Measurements from ENCODE around the gene ALDH1A1.

Gene ALDH1A1

GRCh38 chr9:72978744-72979143 is 25.9 kb upstream of the ALDH1A1 start:
- TF ChIP-seq, protein P1, sequence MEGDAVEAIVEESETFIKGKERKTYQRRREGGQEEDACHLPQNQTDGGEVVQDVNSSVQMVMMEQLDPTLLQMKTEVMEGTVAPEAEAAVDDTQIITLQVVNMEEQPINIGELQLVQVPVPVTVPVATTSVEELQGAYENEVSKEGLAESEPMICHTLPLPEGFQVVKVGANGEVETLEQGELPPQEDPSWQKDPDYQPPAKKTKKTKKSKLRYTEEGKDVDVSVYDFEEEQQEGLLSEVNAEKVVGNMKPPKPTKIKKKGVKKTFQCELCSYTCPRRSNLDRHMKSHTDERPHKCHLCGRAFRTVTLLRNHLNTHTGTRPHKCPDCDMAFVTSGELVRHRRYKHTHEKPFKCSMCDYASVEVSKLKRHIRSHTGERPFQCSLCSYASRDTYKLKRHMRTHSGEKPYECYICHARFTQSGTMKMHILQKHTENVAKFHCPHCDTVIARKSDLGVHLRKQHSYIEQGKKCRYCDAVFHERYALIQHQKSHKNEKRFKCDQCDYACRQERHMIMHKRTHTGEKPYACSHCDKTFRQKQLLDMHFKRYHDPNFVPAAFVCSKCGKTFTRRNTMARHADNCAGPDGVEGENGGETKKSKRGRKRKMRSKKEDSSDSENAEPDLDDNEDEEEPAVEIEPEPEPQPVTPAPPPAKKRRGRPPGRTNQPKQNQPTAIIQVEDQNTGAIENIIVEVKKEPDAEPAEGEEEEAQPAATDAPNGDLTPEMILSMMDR (IDR thresholded peaks at IDR 0.05) = no peak
- Histone ChIP-seq H3K4me1 (ENCODE audit: control insufficient read depth in 1 of 2, insufficient read depth in 1 of 2, low read depth in 1 of 2, low read length in 1 of 2) (peaks cover 0 to 10% of the 10 kb centered on the region in 2 experiments), H3K36me3 (no peaks in the 10 kb centered on the region), H3K27ac (no peak overlapping the region), H3K27me3 (no peaks in the 10 kb centered on the region), H3K4me3 (ENCODE audit: low read depth in 1 of 2, low read length in 1 of 2) (no peak overlapping the region), H3K9me3 (no peaks in the 10 kb centered on the region)

DNA sequence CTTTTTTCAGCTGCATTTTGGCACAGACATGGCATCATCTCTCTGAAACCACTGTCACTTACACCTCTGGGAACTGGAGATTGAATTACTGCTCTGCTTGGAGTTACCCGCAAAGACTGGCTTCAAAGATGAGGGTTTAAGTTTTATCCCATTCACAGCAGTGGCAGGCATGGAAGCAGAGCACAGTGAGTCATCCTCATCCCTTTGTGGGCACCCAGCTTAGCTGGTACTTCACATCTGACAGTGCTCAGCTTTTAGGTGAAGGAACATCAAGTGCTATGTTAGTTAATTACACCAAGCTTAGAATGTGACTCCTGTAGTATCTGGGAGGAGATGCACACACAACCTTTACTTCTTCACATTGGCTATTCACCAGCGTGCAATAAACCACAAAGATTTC is 24.8 kb upstream of the ALDH1A1 start:
- H3K27ac ChIP-seq = no peak overlapping the region
- H3K9me3 ChIP-seq = no peaks in the 10 kb centered on the region
- TF ChIP-seq, protein P1 (IDR thresholded peaks at IDR 0.05) = no peak
- no peak overlapping the region for H3K4me3 ChIP-seq (ENCODE audit: low read depth in 1 of 2, low read length in 1 of 2)
- peaks cover 0 to 10% of the 10 kb centered on the region in 2 experiments for H3K4me1 ChIP-seq (ENCODE audit: control insufficient read depth in 1 of 2, insufficient read depth in 1 of 2, low read depth in 1 of 2, low read length in 1 of 2)
- no peaks in the 10 kb centered on the region for H3K36me3 ChIP-seq
- no peaks in the 10 kb centered on the region for H3K27me3 ChIP-seq

GRCh38 chr9:72974501-72974900 is 21.6 kb upstream of the ALDH1A1 start:
- H3K9me3 ChIP-seq = no peaks in the 10 kb centered on the region
- H3K4me1 ChIP-seq (ENCODE audit: control insufficient read depth in 1 of 2, insufficient read depth in 1 of 2, low read depth in 1 of 2, low read length in 1 of 2) = peaks cover 0 to 10% of the 10 kb centered on the region in 2 experiments
- H3K27me3 ChIP-seq = no peaks in the 10 kb centered on the region
- no peak overlapping the region for H3K4me3 ChIP-seq (ENCODE audit: low read depth in 1 of 2, low read length in 1 of 2)
- no peak overlapping the region for H3K27ac ChIP-seq
- no peaks in the 10 kb centered on the region for H3K36me3 ChIP-seq
- TF ChIP-seq, protein P1 (IDR thresholded peaks at IDR 0.05) = no peak

DNA sequence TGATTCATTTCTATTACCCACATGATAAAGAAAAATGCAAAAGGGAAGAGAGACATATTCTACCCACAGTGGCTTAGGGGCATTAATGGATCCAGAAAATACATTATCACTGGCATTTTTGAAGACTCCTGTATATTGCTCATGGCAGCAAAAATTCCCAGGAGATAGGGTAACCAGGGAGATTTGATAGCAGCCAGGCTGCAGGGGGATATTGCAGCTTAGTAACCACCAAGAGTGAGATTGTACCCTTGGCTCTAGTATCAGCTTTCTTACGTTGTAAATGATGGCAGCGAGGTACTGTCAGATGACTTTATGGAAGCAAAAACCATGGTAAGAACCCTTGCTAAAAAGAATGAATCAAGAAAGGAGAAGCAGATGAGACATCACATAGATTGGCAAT is 19.8 kb upstream of the ALDH1A1 start:
- H3K4me3 ChIP-seq (ENCODE audit: low read depth in 1 of 2, low read length in 1 of 2) = no peak overlapping the region

GRCh38 chr9:72971411-72971810 is 18.6 kb upstream of the ALDH1A1 start:
- H3K36me3 ChIP-seq = no peaks in the 10 kb centered on the region

More for the DNA sequence above, 19.8 kb upstream of the ALDH1A1 start:
- TF ChIP-seq, protein P1 (IDR thresholded peaks at IDR 0.05) = no peak
- Histone ChIP-seq H3K27me3 (no peaks in the 10 kb centered on the region), H3K9me3 (no peaks in the 10 kb centered on the region), H3K36me3 (no peaks in the 10 kb centered on the region), H3K4me1 (ENCODE audit: control insufficient read depth in 1 of 2, insufficient read depth in 1 of 2, low read depth in 1 of 2, low read length in 1 of 2) (no peaks in the 10 kb centered on the region), H3K27ac (no peak overlapping the region)

More at GRCh38 chr9:72971411-72971810, 18.6 kb upstream of the ALDH1A1 start:
- Histone ChIP-seq H3K27me3 (no peaks in the 10 kb centered on the region), H3K9me3 (no peaks in the 10 kb centered on the region), H3K4me1 (ENCODE audit: control insufficient read depth in 1 of 2, insufficient read depth in 1 of 2, low read depth in 1 of 2, low read length in 1 of 2) (no peaks in the 10 kb centered on the region), H3K4me3 (ENCODE audit: low read depth in 1 of 2, low read length in 1 of 2) (no peak overlapping the region), H3K27ac (no peak overlapping the region)
- TF ChIP-seq, protein P1 (IDR thresholded peaks at IDR 0.05) = no peak
